ENCODE data around the gene C3orf33. TPM values are rescaled to one million over a fixed set of nuclear protein-coding genes. Genes with fewer than 3 reads are reported as not detected.

C3orf33 gene
- total and polyA plus RNA-seq, 5 experiments from 2014 or later, result 3.2 to 5.6 (median 4.3) TPM

DNA sequence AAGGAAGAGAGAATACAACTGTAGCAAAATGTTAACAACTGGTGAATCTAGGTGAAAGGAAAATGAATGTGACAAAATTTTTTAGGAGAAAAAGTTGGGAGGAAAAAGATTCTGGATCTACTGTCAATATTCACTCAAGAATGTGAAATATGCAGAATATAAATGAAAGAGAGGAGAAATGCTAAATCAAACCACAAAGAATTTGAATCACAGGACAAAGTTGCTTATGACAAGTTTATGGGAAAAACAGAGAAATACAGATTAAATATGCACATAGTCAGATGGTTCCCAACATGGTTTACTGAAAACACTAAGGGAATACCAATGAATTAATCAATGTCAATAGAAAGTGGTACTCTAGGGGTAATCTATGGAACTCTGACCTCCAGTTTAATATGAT is 27.6 kb downstream of the C3orf33 start:
- Mint-ChIP-seq H3K4me1 (peaks cover 0 to 4% (median 0%) of the 10 kb centered on the region in 4 donors), H3K4me3 (no peak overlapping the region), H3K27ac (no peak overlapping the region), H3K9me3 (peaks cover 0 to 15% (median 7%) of the 10 kb centered on the region in 9 donors), H3K27me3 (no peaks in the 10 kb centered on the region), H3K36me3 (peaks cover 20 to 77% (median 68%) of the 10 kb centered on the region in 3 donors)
- POLR2A ChIA-PET, result no interaction called here
- ATAC-seq (no peak), DNase-seq (no peak)

DNA sequence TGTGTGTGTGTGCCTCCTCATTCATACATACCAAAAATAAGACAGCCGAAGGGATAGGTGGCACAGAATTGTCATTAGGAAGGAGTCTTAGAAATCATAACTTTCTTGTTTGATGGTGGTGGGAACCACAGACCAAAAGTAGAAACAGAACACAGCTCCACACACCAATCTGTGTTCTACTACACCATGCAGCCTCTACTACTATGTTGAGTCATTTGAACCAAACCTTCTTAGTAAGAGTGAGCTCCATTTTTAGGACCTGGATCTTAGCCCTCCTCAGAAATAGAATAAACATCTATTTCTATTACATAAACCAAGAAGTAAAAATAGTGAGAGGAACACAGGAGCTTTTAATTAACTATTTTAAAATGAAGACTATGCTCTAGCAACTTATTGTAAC is 33.3 kb downstream of the C3orf33 start:
- no peaks in the 10 kb centered on the region for H3K4me1 Mint-ChIP-seq
- DNase-seq (no peak), ATAC-seq (no peak)
- H3K9me3 Mint-ChIP-seq, result peaks cover 0 to 2% (median 0%) of the 10 kb centered on the region in 9 donors
- peaks cover 12 to 66% (median 59%) of the 10 kb centered on the region in 3 donors for H3K36me3 Mint-ChIP-seq
- POLR2A ChIA-PET, result interaction anchor here (0.5 kb wide), 1 partner anchor 147 kb away, joined by 3 read pairs; no protein-coding TSS in a partner anchor
- no peaks in the 10 kb centered on the region for H3K27me3 Mint-ChIP-seq
- H3K27ac Mint-ChIP-seq, result no peak overlapping the region
- H3K4me3 Mint-ChIP-seq, result no peak overlapping the region

GRCh38 chr3:155771126-155771525 is 35.0 kb downstream of the C3orf33 start:
- Mint-ChIP-seq H3K27ac (no peak overlapping the region), H3K9me3 (peaks cover 0 to 2% (median 0%) of the 10 kb centered on the region in 9 donors), H3K4me1 (no peaks in the 10 kb centered on the region), H3K27me3 (no peaks in the 10 kb centered on the region), H3K4me3 (no peak overlapping the region), H3K36me3 (peaks cover 12 to 70% (median 52%) of the 10 kb centered on the region in 3 donors)
- POLR2A ChIA-PET, result no interaction called here
- ATAC-seq, result no peak
- no peak for DNase-seq

DNA sequence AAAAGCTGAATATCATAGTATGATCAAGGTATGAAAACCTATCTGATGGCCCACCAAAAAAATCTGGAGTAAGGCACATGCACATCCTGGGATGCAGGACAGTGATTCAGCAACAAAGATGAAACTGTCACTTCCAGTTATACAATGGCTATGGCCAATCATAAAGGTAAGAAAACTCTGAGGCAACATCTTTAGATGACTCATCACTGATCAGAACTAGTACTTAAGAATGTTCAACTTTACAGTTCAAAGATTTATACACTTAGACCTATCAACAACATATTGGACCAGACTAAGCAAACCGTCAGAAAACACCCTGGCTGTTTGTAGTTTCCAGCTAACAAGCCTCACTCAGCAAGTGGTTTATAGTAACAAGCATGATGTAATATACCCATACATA is 39.9 kb downstream of the C3orf33 start:
- Mint-ChIP-seq H3K27me3 (no peaks in the 10 kb centered on the region), H3K4me1 (no peaks in the 10 kb centered on the region), H3K27ac (no peak overlapping the region), H3K4me3 (no peak overlapping the region), H3K36me3 (peaks cover 6 to 66% (median 43%) of the 10 kb centered on the region in 3 donors), H3K9me3 (peaks cover 0 to 2% (median 0%) of the 10 kb centered on the region in 9 donors)
- ATAC-seq (no peak), DNase-seq (no peak)
- POLR2A ChIA-PET, result no interaction called here

DNA sequence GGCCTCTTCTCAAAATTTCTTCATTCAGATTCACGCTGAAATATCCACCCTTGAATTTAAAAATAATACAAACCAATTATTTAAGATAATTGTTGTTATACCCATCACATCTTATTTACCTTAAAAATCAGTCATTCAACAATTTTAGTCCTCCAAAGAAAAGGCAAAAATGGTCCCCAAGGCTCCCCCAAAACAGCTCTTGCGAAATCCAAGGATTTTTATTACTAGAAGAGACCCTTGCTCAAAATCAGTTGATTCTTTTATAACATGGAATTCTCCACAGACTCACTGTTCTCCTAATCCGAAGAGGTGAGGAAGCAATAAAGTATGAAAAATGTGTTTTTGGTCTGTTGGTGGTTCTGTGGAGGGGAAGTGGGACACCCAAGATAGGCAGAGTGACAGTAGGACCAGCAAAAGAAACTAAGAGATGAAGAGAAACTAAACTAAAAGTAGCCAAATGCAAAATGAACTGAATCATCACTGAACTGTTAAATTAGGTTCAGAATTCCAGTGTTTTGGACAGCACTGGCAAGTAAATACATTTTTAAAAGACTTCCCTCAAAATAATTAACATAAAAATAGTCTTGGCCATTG is 42.1 kb downstream of the C3orf33 start:
- no peak overlapping the region for H3K4me3 Mint-ChIP-seq
- H3K9me3 Mint-ChIP-seq, result no peaks in the 10 kb centered on the region
- no peak for DNase-seq
- H3K27me3 Mint-ChIP-seq, result no peaks in the 10 kb centered on the region
- ATAC-seq, result no peak
- POLR2A ChIA-PET, result no interaction called here
- peaks cover 6 to 54% (median 36%) of the 10 kb centered on the region in 3 donors for H3K36me3 Mint-ChIP-seq
- no peaks in the 10 kb centered on the region for H3K4me1 Mint-ChIP-seq
- peak overlapping the region in 1 of 10 donors; percentile 42 for H3K27ac Mint-ChIP-seq

DNA sequence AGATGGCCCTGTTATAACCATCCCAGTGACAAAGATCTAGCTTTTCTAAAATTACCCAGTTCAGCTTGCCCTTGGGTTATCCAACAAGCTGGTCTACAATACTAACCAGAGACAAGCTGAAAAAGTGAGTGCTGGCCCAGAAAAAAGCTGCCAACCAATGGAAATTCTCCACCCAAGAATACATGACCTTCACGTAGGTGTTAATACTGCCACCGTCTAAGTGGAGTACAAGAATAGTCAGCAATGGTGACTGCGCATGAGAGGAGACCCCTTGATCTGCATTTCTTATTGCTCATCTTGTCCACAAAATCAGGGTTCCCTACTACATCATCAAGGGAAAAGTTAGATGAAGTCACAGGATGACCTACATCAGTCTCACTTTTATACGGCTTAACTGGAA is 45.4 kb downstream of the C3orf33 start:
- H3K4me3 Mint-ChIP-seq, result no peak overlapping the region
- POLR2A ChIA-PET, result no interaction called here

DNA sequence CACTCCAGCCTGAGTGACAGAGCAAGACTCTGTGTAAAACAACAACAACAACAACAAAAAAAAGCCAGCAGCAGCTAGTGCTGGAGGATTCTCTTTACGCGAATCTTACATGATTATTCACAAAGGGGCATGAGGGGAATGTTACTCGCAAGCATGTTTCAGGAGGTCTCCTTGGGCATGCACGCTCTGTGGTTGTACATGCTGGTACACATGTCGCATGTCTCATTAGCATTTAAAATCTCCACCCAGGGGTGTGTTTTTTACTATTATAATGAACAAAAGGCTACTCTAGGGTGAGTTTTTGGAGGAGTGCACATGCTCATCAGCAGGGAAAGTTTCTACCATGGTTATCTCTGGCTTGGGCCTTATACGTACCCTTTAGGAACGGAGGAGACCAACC is 48.5 kb downstream of the C3orf33 start:
- H3K27ac Mint-ChIP-seq, result no peak overlapping the region
- H3K9me3 Mint-ChIP-seq, result no peaks in the 10 kb centered on the region
- POLR2A ChIA-PET, result no interaction called here
- no peak overlapping the region for H3K4me3 Mint-ChIP-seq
- no peak for DNase-seq
- peaks cover 0 to 23% (median 16%) of the 10 kb centered on the region in 3 donors for H3K36me3 Mint-ChIP-seq
- no peaks in the 10 kb centered on the region for H3K4me1 Mint-ChIP-seq
- no peaks in the 10 kb centered on the region for H3K27me3 Mint-ChIP-seq
- no peak for ATAC-seq

More for the DNA sequence above, 45.4 kb downstream of the C3orf33 start:
- peaks cover 6 to 40% (median 39%) of the 10 kb centered on the region in 3 donors for H3K36me3 Mint-ChIP-seq
- H3K27ac Mint-ChIP-seq, result no peak overlapping the region
- H3K4me1 Mint-ChIP-seq, result no peaks in the 10 kb centered on the region
- no peaks in the 10 kb centered on the region for H3K9me3 Mint-ChIP-seq
- H3K27me3 Mint-ChIP-seq, result no peaks in the 10 kb centered on the region
- ATAC-seq, result no peak
- DNase-seq, result no peak

DNA sequence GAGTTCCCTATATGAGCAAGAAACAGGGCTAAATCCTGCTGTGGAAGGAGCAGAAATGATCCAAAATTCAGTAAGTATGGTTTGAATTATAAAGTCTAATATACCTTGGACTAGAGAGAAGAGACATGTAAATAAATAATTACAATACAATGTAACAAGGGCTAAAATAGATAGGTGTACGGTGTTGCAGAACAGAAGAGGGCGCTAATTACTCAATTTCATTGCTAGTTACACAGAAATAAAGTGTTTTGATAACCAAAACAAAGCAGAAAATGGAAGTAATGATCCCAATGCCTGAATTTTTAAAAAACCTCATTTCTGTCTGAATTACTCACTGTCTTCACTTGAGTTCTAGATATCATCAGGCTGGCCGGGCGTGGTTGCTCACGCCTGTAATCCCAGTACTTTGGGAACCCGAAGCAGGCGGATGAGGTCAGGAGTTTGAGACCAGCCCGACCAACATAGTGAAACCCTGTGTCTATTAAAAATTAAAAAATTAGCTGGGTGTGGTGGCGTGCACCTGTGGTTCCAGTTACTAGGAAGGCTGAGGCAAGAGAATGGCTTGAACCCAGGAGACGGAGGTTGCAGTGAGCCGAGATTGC is 52.9 kb downstream of the C3orf33 start:
- Mint-ChIP-seq H3K36me3 (peaks cover 0 to 3% (median 0%) of the 10 kb centered on the region in 3 donors), H3K27ac (no peak overlapping the region), H3K4me1 (no peaks in the 10 kb centered on the region), H3K27me3 (peaks cover 0 to 1% (median 0%) of the 10 kb centered on the region in 5 donors), H3K4me3 (no peak overlapping the region), H3K9me3 (no peaks in the 10 kb centered on the region)
- POLR2A ChIA-PET, result no interaction called here
- ATAC-seq, result no peak
- DNase-seq, result peak in 1 of 10 donors; percentile 27

- H3K4me3 Mint-ChIP-seq, result no peak overlapping the region
- no peak for ATAC-seq
Measured at GRCh38 chr3:155748611-155749365, 57.3 kb downstream of the C3orf33 start.

DNA sequence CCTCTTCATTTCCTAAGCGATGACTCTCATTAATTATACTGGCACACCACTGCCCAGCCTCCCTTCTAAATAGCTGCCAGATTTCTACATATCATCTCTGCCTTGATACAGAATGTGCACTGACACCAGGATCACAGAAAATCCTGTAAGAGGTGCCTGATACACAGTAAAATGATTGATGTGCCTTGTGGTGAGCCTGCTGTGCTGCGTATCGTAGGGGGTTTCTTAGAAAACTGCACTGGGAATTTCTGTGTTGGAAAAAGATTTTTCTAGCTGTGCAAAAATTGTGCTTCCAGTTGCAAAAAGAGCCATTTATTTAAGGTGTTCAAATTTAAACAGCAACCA is 58.2 kb downstream of the C3orf33 start:
- POLR2A ChIA-PET, result no interaction called here

More at GRCh38 chr3:155748611-155749365, 57.3 kb downstream of the C3orf33 start:
- no peak for DNase-seq
- Mint-ChIP-seq H3K4me1 (peaks cover 11 to 22% (median 15%) of the 10 kb centered on the region in 4 donors), H3K36me3 (no peaks in the 10 kb centered on the region), H3K27ac (no peak overlapping the region), H3K27me3 (peaks cover 1 to 16% (median 16%) of the 10 kb centered on the region in 5 donors), H3K9me3 (no peaks in the 10 kb centered on the region)
- POLR2A ChIA-PET, result no interaction called here

DNA sequence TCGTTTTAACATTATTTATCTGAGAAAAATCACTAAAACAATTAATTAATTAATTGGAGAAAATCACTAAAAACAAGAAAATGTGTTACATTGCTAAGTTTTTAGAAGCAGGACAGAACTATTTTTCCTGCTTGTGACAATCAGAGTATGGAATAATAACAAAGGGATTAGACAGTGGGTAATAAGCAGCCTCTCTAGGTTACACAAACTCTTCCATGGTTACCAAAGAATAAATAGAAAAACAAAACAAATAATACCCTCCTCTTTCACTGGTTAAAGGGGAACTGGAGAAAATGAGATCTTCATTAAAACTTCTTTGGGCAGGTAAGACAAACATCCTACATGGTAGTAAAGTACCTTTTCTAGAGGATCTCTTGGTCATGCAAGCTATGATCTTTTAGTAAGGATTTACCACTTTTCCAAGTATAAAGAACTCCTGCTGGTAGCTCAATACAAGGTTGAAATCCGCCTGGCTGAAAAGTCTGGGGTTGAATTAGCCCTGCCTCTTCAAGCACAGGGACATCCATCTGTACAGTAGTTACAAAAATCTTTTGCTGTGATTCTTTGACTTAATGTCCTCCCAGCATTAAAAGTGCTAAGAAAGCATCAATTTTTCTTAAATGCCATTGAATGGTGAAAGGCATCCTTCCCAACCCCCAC is 58.7 kb downstream of the C3orf33 start:
- ATAC-seq (no peak), DNase-seq (no peak)
- POLR2A ChIA-PET, result no interaction called here
- Mint-ChIP-seq H3K4me3 (no peak overlapping the region), H3K9me3 (peaks cover 0 to 2% (median 0%) of the 10 kb centered on the region in 9 donors), H3K36me3 (no peaks in the 10 kb centered on the region), H3K4me1 (peaks cover 14 to 27% (median 23%) of the 10 kb centered on the region in 4 donors), H3K27me3 (peaks cover 10 to 30% (median 27%) of the 10 kb centered on the region in 5 donors), H3K27ac (no peak overlapping the region)

More for the DNA sequence above, 58.2 kb downstream of the C3orf33 start:
- Mint-ChIP-seq H3K9me3 (peaks cover 0 to 2% (median 0%) of the 10 kb centered on the region in 9 donors), H3K36me3 (no peaks in the 10 kb centered on the region), H3K4me3 (no peak overlapping the region), H3K27me3 (peaks cover 5 to 25% (median 22%) of the 10 kb centered on the region in 5 donors), H3K27ac (no peak overlapping the region), H3K4me1 (peaks cover 14 to 27% (median 22%) of the 10 kb centered on the region in 4 donors)
- ATAC-seq, result no peak
- no peak for DNase-seq

- H3K27ac Mint-ChIP-seq, result no peak overlapping the region
- H3K36me3 Mint-ChIP-seq, result no peaks in the 10 kb centered on the region
- peaks cover 14 to 27% (median 23%) of the 10 kb centered on the region in 4 donors for H3K4me1 Mint-ChIP-seq
- DNase-seq (no peak), ATAC-seq (no peak)
- no peak overlapping the region for H3K4me3 Mint-ChIP-seq
- peaks cover 11 to 37% (median 31%) of the 10 kb centered on the region in 5 donors for H3K27me3 Mint-ChIP-seq
- H3K9me3 Mint-ChIP-seq, result peaks cover 0 to 2% (median 0%) of the 10 kb centered on the region in 9 donors
- POLR2A ChIA-PET, result no interaction called here
Measured at GRCh38 chr3:155746703-155747102, 59.4 kb downstream of the C3orf33 start.
